Jurkat, Clone E6-1 (cell line): ENCODE measurements around the gene MYG1.
A peak's percentile ranks its signal among the peaks of the same experiment; 100 is the strongest.
"Not testable (repeated sequence)": the region's sequence is repeated elsewhere in the genome, so short reads cannot be mapped to it uniquely, and the experiment has no call there.

Source experiments
- DNase-seq: peaks from one replicate; pipeline ENCODE4 v3.0.0-alpha.2; 2011; ENCODE audit warnings: low read depth, low spot score
- H3K4me3 ChIP-seq: 2 replicates; pipeline ENCODE4 v1.5.1; 2011; ENCODE audit warnings: mild to moderate bottlenecking, low read length, control low read depth, moderate library complexity

MYG1 gene

GRCh38 chr12:53324113-53324778, 24.8 kb downstream of the MYG1 start:
- DNase-seq, result peak; percentile 79
- H3K4me3 ChIP-seq, result peak overlapping the region; percentile 69

DNA sequence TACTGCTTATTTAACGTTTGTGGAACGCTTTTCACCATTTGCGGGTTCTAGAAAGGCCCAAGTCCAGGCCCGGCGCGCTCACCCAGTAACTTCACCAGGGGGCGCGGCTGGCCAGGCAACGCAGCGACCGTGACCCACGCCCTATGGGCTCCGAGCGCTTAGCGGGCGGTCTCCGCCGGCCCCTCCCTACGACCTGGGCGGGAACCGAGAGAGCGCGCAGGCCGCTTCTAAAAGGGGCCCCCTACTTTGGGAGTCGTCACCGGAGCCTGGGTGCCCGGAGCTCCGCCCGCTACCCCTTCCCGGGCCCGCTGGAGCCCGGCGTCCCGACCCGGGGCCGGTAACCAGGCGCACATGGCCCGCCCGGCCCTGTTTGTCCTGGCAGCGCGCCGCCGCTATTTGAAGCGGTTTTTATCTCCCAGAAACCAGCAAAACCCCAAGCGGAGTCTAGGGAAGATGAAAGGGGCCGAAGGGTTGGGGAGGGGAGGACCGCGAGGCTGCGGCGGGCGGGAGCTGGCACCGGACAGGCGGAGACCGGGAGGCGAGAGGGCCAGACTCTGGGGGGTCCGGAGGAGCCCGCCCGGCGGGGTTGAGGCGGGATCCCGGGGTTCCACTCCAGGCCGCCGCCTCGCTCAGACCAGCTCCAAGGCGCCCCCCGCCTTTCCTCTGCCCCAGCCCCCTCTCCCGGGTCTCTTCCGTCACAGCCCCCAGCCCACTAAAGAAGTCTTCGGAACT, 25.4 kb downstream of the MYG1 start:
- H3K4me3 ChIP-seq, result peak overlapping the region; percentile 69
- peak; percentile 79 for DNase-seq

DNA sequence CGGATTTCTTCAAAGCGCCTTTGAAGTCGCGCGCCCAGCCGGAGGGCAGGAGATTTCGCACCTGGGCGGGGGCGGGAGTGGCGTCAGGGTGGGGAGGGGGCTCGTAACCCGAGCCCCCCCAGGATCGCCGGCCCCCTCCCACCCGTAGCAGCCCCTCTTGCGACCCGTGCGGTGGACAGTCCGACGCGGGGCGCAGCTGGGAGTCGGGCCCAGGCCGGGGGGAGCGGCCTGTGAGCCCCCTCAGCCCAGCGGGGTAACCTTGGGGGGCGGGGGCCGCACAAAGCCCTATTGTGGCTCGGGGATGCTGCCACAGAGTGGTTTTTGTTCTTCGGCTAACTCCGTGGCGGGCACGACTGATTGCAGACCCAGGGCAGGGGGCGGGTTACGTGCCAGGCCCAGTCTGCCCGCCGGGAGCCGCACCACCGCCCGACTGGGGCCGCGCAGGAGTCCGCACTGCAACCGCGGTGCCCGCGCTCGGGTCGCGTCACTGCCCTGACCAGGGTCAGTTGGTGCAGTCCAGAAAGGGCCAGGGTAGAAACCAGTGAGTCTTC, 26.1 kb downstream of the MYG1 start:
- peak overlapping the region; percentile 69 for H3K4me3 ChIP-seq
- DNase-seq, result no peak

DNA sequence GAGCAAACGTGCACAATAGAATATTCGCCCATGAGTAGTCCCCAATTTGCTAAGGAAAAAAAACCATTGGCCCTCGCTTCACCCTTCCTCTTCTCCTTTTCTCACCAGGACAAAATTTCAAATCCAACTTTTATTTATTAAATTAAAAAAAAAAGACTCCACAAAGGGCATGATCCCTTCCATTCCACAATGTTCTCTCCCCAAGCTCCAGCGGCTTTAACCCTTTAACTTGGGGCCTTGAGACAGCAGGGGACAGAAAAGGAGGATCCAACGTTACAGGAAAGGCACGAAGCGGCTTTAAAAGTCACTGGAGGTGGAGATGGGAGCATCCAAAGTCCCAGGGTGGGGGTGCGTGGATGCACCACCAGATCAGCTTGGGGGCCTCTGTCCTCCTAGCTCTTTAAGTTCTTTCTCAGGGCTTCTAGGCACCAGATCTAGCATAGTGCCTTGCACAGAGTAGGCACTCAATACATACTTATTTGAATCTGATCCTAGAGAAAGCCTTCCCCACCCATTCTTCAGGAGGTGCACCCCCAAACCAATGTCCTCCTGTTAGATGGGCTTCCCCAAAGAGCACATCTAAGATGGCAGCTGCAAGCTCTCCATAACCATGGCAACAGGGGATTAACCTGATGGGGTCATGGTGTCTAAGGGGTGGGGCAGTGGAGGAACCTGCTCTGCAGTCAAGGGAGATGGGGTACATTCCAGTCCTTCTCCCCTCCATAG, 27.1 kb downstream of the MYG1 start:
- DNase-seq, result no peak

DNA sequence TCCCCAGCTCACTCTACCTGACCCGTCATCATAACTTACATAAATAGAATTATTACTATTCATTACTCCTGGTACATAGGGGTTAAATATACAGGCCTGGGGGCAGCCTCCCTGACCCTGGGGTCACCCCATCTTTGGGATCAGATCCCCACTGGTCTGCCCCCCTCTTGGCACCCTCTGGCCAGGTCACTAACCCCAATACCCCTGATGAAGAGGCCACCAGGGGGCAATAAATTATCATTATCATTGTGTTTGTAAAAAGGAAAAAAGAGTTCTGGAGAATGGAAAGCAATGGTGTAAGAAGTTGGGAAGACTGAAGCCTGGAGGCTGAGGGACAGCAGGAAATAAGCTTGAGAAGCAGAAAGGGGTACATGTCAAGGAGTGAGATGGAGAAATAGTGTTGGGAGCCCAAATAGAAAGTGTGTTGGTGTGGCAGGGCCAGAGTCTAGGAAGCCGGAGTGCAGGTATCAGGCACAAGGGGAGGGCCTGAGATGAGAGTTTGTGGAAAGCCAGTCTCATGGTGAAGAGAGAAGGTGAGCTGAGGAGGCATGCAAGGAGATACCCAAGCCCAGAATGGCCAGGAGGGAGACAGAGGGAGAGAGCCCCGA, 28.0 kb downstream of the MYG1 start:
- DNase-seq, result no peak
- H3K4me3 ChIP-seq, result no peak overlapping the region

More for the DNA sequence above, 27.1 kb downstream of the MYG1 start:
- no peak overlapping the region for H3K4me3 ChIP-seq

GRCh38 chr12:53328043-53328435, 28.5 kb downstream of the MYG1 start:
- H3K4me3 ChIP-seq, result no peak overlapping the region
- DNase-seq, result no peak

DNA sequence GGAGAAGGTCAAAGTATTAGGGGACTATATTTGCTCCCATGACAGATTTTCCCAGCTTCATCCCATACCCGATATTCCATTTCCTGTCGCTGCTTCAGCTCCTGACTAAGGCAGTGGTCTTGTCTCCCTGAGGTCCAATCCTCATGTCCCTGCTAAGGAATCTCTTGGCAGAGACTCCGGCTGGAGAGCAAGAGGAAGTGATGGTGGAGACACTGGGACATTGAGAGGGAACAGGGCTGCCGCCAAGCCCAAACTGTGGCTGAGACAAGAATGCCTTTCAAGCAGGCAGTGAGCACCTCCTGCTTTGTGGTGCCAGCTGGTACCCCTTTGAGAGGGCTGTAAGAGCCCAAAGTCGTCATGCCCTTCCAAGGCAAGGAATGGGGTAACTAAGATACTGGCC, 31.2 kb downstream of the MYG1 start:
- no peak for DNase-seq
- H3K4me3 ChIP-seq, result no peak overlapping the region

- not testable (repeated sequence) for DNase-seq
Measured at GRCh38 chr12:53332339-53332738, 32.8 kb downstream of the MYG1 start.

GRCh38 chr12:53332744-53333143, 33.2 kb downstream of the MYG1 start:
- H3K4me3 ChIP-seq, result no peak overlapping the region
- DNase-seq, result no peak

More at GRCh38 chr12:53332339-53332738, 32.8 kb downstream of the MYG1 start:
- not testable (repeated sequence) for H3K4me3 ChIP-seq

DNA sequence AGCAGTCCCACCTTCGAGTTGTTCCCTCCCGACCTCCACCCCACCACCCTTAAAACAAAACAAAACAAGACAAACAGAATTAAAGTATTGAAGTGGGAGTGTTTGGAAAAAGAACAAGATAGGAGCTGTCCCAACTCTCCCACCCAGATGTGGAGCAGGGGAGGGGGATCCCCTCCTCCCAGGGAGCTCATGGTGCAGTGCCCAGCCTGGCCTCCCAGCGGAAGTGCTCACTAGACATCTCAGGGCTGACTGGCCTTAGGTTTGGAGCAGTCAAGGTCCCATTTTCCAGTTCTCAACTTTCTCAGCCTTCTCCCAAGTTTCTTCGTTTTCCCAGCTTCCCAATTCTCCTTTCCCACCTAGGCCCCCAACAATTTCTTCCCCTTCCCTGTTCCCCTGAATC, 33.8 kb downstream of the MYG1 start:
- DNase-seq, result no peak
- H3K4me3 ChIP-seq, result no peak overlapping the region

DNA sequence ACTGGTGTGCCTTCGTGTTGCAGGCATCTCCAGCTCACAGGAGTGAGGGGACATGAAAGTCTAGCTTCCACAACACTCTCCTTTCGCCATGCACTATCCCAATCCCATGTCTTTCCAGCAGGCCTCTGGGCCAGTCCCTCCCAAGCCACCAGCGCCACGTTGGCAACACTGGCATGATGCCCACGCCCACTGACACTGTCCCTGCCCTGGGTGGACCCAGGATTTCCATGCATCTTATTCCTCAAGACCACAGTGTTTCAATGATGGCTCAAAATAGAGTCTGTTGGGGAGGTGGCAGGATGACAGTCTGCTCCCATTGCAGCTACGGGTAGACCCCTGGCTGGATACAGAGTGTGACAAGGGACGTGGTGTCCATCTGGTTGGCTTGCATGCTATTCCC, 34.4 kb downstream of the MYG1 start:
- no peak overlapping the region for H3K4me3 ChIP-seq
- DNase-seq, result no peak

DNA sequence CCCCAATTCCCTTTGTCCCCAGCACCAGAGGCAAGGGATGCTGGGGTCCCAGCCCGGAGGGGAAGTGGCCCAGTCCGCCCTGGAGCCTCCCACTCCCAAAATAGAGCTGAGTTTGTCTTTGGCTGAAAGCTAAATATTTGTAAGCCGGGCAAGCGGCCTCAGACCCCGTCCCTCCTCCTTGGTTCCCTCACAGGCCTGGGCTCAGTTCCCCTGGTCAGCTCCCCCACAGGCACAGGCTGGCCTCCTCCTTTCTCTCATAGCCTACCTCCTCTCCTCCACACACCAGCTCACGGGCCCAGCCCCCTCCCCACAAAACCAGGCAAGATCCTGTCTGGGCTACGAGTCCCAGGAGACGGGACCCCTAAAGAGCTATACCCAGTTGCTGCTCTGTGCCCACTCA, 35.3 kb downstream of the MYG1 start:
- DNase-seq, result no peak

DNA sequence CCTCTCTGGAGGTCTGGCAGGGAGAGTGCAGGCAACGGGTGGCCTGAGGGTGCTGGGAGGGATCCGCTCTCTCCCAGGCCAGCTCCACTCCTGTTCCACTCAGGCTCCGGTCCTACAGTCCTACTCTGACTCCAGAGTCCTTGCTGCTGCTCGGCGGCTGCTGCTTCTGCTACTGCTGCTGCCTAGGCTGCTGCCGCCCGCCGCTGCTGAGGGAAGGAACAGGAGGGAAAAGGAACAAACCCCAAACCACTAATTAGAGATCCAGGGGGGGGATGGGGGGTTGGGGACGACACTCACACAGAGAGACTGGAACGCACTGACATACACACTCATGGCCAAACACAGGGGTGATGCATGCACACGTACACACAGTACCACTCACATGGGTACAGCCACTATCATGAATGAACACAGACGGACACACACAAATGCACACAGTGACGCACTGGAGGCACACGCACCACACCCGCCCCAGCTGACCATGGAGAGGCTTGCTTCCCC, 36.7 kb downstream of the MYG1 start, which contains the start of gene SP7:
SP7 (minus strand) TSS at position 174 of the 501 bp plus-strand sequence. CDS start 708 bp downstream, outside the sequence.
- no peak within 1 kb of the TSS for H3K4me3 ChIP-seq
- DNase-seq, result no peak

More for the DNA sequence above, 35.3 kb downstream of the MYG1 start:
- no peak overlapping the region for H3K4me3 ChIP-seq

- DNase-seq, result no peak
- no peak overlapping the region for H3K4me3 ChIP-seq
Measured at GRCh38 chr12:53338017-53338416, 38.5 kb downstream of the MYG1 start.

- DNase-seq, result no peak
- H3K4me3 ChIP-seq, result no peak overlapping the region
Measured at GRCh38 chr12:53338916-53339315, 39.4 kb downstream of the MYG1 start.

GRCh38 chr12:53340398-53340797, 40.9 kb downstream of the MYG1 start:
- H3K4me3 ChIP-seq, result no peak overlapping the region
- DNase-seq, result no peak

GRCh38 chr12:53343449-53343848, 44.0 kb downstream of the MYG1 start:
- DNase-seq, result no peak
- H3K4me3 ChIP-seq, result no peak overlapping the region

DNA sequence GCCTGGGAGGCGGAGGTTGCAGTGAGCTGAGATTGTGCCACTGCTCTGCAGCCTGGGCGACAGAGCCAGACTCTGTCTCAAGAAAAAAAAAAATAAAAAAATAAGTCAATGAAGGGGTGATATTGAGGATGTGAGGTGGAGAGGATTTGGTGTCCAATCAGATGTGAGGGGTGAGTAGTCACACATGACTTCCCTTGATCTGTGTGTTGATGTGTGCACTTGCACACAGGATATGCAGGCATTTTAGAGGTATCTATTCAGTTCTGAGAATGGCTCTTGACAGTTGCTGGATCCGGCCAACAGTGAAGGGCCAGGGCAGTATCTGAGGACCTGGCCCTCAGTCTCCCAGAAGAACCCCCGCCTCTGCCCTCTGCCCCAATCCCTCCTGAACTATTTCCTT, 44.5 kb downstream of the MYG1 start:
- H3K4me3 ChIP-seq, result no peak overlapping the region
- DNase-seq, result no peak

DNA sequence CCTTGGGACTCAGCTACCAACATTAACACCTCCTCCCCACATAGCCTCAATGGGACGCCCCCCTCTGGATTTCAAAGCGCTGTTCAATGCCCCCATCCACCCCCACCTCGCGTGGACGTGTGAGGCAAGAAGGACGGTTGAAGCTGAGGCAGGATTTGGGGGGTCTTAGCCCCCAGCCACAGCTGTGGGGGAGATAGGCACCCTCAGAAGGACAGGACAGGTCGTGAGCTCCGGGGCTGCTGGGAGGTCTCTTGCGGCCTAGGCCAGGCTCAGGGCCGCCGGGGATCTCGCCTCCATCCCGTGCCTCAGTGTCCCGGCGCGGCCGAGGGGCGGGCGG, 45.0 kb downstream of the MYG1 start:
- H3K4me3 ChIP-seq, result no peak overlapping the region
- DNase-seq, result no peak
